DOHH2 (cell line): ENCODE measurements around the gene SLC35B4.
"Not testable (repeated sequence)": the region's sequence is repeated elsewhere in the genome, so short reads cannot be mapped to it uniquely, and the experiment has no call there.

Experiments used
- H3F3A ChIP-seq: fragments of 200-600 bp; sonication (generic), shearing (Covaris generic); 2 replicates; pipeline ENCODE4 v1.6.0; 2016; ENCODE audit warnings: antibody characterized with exemption, mild to moderate bottlenecking; ENCODE audit not compliant: control insufficient read depth, insufficient read depth
- H3K27ac ChIP-seq: fragments of 200-600 bp; sonication (generic); 2 replicates; pipeline ENCODE4 v1.5.1; 2014; ENCODE audit warnings: low read depth, mild to moderate bottlenecking, low read length, moderate library complexity
- H3K27me3 ChIP-seq: fragments of 200-600 bp; sonication (generic); 2 replicates; pipeline ENCODE4 v1.6.1; 2014; ENCODE audit warnings: mild to moderate bottlenecking, low read length, mixed read lengths; ENCODE audit not compliant: control insufficient read depth
- H3K36me3 ChIP-seq: fragments of 200-600 bp; sonication (generic); 2 replicates; pipeline ENCODE4 v1.6.1; 2014; ENCODE audit warnings: mild to moderate bottlenecking, low read length, moderate library complexity, mixed read lengths; ENCODE audit not compliant: control insufficient read depth
- H3K4me1 ChIP-seq: fragments of 200-600 bp; sonication (generic); 2 replicates; pipeline ENCODE4 v1.6.1; 2014; ENCODE audit warnings: mild to moderate bottlenecking, low read length, mixed read lengths; ENCODE audit not compliant: control insufficient read depth
- H3K4me2 ChIP-seq: fragments of 200-600 bp; sonication (generic); 2 replicates; pipeline ENCODE4 v1.6.0; 2014; ENCODE audit warnings: mild to moderate bottlenecking, low read length, moderate library complexity
- H3K4me3 ChIP-seq: fragments of 200-600 bp; sonication (generic); 2 replicates; pipeline ENCODE4 v1.5.1; 2014; ENCODE audit warnings: mild to moderate bottlenecking, low read length, mixed read lengths
- H3K79me2 ChIP-seq: fragments of 200-600 bp; sonication (generic); 2 replicates; pipeline ENCODE4 v1.6.1; 2014; ENCODE audit warnings: mild to moderate bottlenecking, low read length, mixed read lengths; ENCODE audit not compliant: control insufficient read depth
- H3K9me2 ChIP-seq: fragments of 200-600 bp; sonication (generic); replicated peaks from 2 replicates; pipeline ENCODE4 v1.6.1; 2014; ENCODE audit warnings: mild to moderate bottlenecking, low read length, mixed read lengths; ENCODE audit not compliant: control insufficient read depth
- H3K9me3 ChIP-seq: fragments of 200-600 bp; sonication (generic); 2 replicates; pipeline ENCODE4 v1.6.1; 2014; ENCODE audit warnings: antibody characterized with exemption, low read length, mixed read lengths; ENCODE audit not compliant: control insufficient read depth, insufficient read depth
- H4K20me1 ChIP-seq: fragments of 200-600 bp; sonication (generic); 2 replicates; pipeline ENCODE4 v1.6.0; 2014; ENCODE audit warnings: low read depth, mild to moderate bottlenecking, antibody characterized with exemption, low read length, moderate library complexity; ENCODE audit not compliant: control insufficient read depth, insufficient read depth
- CTCF ChIP-seq: fragments of 200-600 bp; sonication (generic); IDR thresholded peaks from one replicate; pipeline ENCODE4 v1.5.1; 2014; ENCODE audit warnings: antibody characterized with exemption, mild to moderate bottlenecking, low read depth, low read length; ENCODE audit not compliant: poor library complexity, severe bottlenecking
- EZH2phosphoT487 ChIP-seq: fragments of 200-600 bp; sonication (generic); IDR thresholded peaks from 2 replicates; pipeline ENCODE4 v1.6.1; 2017; ENCODE audit warnings: borderline replicate concordance, mild to moderate bottlenecking, antibody characterized with exemption, low read length, moderate library complexity, mixed read lengths

SLC35B4 gene

GRCh38 chr7:134297489-134297888 is 19.2 kb downstream of the SLC35B4 start:
- Histone ChIP-seq H3K27ac (no peak overlapping the region), H4K20me1 (no peaks in the 10 kb centered on the region), H3K27me3 (no peaks in the 10 kb centered on the region), H3K9me3 (no peaks in the 10 kb centered on the region), H3K4me1 (peaks cover 13% of the 10 kb centered on the region), H3K4me3 (no peak overlapping the region), H3K4me2 (no peak overlapping the region), H3F3A (no peaks in the 10 kb centered on the region), H3K36me3 (peaks cover 75% of the 10 kb centered on the region), H3K79me2 (no peaks in the 10 kb centered on the region), H3K9me2 (no peaks in the 10 kb centered on the region)
- TF ChIP-seq EZH2phosphoT487: no peak
- TF ChIP-seq CTCF: no peak

- H3K79me2 ChIP-seq, H3K4me3 ChIP-seq, H3K27ac ChIP-seq, H3K9me2 ChIP-seq, H3F3A ChIP-seq, H3K9me3 ChIP-seq, H3K4me2 ChIP-seq, H3K27me3 ChIP-seq, H4K20me1 ChIP-seq: not testable (repeated sequence)
- peaks cover 69% of the 10 kb centered on the region for H3K36me3 ChIP-seq
- peaks cover 17% of the 10 kb centered on the region for H3K4me1 ChIP-seq
Observed at GRCh38 chr7:134295982-134296381, 20.7 kb downstream of the SLC35B4 start.

GRCh38 chr7:134293002-134293740 is 23.6 kb downstream of the SLC35B4 start:
- Histone ChIP-seq H3F3A (no peaks in the 10 kb centered on the region), H3K36me3 (peaks cover 47% of the 10 kb centered on the region), H3K27me3 (no peaks in the 10 kb centered on the region), H3K4me3 (peak overlapping the region; percentile 56), H3K9me2 (no peaks in the 10 kb centered on the region), H3K27ac (peak overlapping the region; percentile 46), H4K20me1 (no peaks in the 10 kb centered on the region), H3K79me2 (no peaks in the 10 kb centered on the region), H3K4me1 (peaks cover 17% of the 10 kb centered on the region), H3K4me2 (peak overlapping the region; percentile 77), H3K9me3 (no peaks in the 10 kb centered on the region)
- no peak for TF ChIP-seq CTCF
- TF ChIP-seq EZH2phosphoT487: no peak

GRCh38 chr7:134290286-134290685 is 26.4 kb downstream of the SLC35B4 start:
- Histone ChIP-seq H3K79me2 (no peaks in the 10 kb centered on the region), H4K20me1 (no peaks in the 10 kb centered on the region), H3K4me2 (no peak overlapping the region), H3K27ac (no peak overlapping the region), H3K4me1 (peaks cover 17% of the 10 kb centered on the region), H3F3A (no peaks in the 10 kb centered on the region), H3K36me3 (peaks cover 32% of the 10 kb centered on the region), H3K9me3 (no peaks in the 10 kb centered on the region), H3K4me3 (no peak overlapping the region), H3K9me2 (no peaks in the 10 kb centered on the region), H3K27me3 (no peaks in the 10 kb centered on the region)
- no peak for TF ChIP-seq CTCF
- TF ChIP-seq EZH2phosphoT487: no peak
